Measurements from ENCODE around the gene HPX.

DNA sequence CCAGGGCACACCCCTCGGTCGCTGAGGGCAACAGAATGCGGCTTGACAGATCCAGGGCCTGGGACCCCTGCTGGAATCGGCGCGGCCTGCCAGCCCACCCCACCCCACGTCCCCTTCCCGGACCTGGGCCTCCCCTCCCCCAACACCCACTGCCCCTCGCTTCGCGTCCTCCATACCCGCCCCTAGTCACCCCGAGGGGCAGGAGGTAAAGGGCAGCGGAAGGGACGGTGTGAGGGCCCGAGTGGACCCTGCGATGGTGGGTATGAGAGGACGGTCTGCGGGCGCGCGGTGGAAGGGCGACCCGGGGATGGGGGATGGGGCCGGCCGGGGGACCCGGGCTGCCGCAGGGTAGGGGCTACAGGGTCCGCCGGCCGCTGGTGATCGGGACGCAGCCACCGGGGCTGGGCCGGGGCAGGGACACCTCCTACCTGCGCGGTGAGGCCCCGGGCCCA is 22.2 kb downstream of the HPX start:
- TF ChIP-seq POLR2A (IDR thresholded peaks at IDR 0.05; ENCODE audit: low read depth, low read length) (no peak), TAF1 (IDR thresholded peaks at IDR 0.05; ENCODE audit: low read depth, low read length) (no peak), POU2F2 (IDR thresholded peaks at IDR 0.05; ENCODE audit: low read depth, low read length) (no peak)
